Measurements from ENCODE around the gene BRCA1.

DNA sequence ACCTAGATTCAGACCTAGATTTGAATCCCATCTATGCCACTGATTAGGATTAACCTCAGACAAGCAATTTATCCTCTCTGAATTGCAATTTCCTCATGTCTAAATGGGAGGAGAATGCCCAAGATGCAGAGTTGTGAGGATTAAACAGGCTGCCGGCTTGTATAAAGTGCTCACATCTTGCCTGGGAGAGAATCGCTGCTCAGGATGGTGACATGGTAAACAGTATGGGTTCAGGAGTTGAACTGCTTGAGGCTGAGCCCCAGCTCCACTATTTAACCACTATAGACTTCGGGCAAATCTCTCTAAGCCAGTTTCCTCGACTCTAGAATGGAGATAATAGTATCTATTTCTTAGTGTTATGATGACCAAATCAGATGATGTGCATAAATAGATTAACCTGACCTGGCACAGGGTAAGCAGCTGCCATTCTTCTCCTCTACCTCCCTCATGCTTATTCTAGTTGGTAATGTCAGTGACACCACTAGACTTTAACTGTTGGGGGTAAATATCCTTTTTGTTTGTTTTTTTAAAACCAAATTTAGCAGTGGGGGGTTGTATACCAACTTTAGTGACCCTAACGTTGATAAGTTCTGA lies 127.7 kb downstream of the BRCA1 start:
- TF ChIP-seq POLR2AphosphoS5 (IDR thresholded peaks at IDR 0.05; ENCODE audit: low read depth, low read length) = no peak
- TF ChIP-seq, protein P1, sequence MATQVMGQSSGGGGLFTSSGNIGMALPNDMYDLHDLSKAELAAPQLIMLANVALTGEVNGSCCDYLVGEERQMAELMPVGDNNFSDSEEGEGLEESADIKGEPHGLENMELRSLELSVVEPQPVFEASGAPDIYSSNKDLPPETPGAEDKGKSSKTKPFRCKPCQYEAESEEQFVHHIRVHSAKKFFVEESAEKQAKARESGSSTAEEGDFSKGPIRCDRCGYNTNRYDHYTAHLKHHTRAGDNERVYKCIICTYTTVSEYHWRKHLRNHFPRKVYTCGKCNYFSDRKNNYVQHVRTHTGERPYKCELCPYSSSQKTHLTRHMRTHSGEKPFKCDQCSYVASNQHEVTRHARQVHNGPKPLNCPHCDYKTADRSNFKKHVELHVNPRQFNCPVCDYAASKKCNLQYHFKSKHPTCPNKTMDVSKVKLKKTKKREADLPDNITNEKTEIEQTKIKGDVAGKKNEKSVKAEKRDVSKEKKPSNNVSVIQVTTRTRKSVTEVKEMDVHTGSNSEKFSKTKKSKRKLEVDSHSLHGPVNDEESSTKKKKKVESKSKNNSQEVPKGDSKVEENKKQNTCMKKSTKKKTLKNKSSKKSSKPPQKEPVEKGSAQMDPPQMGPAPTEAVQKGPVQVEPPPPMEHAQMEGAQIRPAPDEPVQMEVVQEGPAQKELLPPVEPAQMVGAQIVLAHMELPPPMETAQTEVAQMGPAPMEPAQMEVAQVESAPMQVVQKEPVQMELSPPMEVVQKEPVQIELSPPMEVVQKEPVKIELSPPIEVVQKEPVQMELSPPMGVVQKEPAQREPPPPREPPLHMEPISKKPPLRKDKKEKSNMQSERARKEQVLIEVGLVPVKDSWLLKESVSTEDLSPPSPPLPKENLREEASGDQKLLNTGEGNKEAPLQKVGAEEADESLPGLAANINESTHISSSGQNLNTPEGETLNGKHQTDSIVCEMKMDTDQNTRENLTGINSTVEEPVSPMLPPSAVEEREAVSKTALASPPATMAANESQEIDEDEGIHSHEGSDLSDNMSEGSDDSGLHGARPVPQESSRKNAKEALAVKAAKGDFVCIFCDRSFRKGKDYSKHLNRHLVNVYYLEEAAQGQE (IDR thresholded peaks at IDR 0.05; ENCODE audit: insufficient read depth in 1 of 2, low read depth in 2 of 2, low read length in 2 of 2) = no peak
- TF ChIP-seq TAF1 (IDR thresholded peaks at IDR 0.05; ENCODE audit: borderline replicate concordance, insufficient read depth, low read length) = no peak
- TF ChIP-seq FOXP2 (optimal IDR thresholded peaks at IDR 0.05; ENCODE audit: borderline replicate concordance, extremely low read depth, extremely low read length, insufficient read depth) = no peak
